Activated CD4-positive, alpha-beta T cell treated with anti-CD3 and anti-CD28 coated beads for 48 hours (primary cell): ENCODE results near the gene CACNA1C.
"Not testable (repeated sequence)": the region's sequence is repeated elsewhere in the genome, so short reads cannot be mapped to it uniquely, and the experiment has no call there.

Experiments
- DNase-seq: peaks from one replicate; pipeline ENCODE4 v3.0.0-alpha.2; 2020

Gene CACNA1C

DNA sequence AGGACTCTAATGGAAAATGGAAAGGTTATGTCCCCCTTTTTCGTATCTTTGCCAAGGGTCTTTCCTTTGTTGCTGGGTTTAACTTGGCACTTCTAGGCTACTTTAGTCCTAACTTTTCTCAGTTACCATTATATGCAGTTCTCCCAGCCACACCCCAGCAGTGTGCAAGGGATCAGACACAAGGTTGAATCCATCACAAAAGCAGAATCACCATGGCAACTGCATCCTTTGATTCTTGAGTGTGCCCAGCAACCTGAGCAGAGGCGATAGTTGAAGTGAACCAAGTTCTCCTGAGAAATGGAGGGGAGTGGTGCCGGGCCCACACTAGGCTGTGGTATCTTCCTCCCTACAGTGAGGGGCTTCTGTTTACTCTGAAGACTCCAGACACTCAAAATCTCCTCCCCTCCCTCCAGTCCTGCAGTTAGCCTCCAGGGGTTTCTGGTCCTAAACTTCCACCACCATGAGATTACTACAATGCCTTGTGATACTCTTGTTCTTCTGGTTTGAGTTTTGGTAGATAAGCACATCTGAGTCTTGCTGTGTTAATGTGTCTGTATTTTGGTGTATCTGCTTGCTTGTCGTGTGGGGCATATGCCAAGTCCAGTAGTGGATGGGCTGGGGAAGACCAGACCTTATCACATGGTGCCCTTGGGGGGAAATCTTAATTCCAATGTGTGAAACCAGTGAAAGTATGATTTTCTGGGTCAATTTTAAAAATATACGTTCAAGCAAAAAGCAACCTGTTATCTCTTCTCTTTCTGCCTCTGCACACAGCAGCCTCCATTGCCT lies 183.9 kb downstream of the CACNA1C start:
- no peak for DNase-seq

- no peak for DNase-seq
Observed at GRCh38 chr12:2238111-2238510, 185.3 kb downstream of the CACNA1C start.

DNA sequence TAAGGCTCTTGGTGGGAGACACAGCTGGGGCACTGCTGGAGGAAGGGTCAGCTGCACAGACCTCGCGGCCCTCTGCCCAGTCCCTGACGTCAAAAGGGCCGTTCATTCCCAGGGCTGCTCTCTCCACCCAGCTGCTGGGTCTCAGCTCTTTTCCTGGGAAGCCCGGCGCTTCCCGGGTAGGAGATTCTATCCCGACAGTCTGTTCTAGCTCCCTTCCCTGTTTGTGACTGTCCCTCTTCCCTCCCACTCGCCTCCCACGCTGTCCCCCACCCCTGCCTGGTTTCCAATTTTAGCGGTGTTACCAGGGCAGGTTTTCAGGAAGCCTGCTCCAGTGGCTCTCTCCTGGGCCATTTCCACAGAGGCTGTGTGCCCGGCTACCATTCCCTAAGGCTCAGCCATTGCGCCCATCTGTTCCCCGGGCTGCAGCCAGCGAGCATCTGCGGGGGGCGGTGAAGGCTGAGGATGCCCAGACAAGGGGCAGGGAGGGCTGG lies 186.6 kb downstream of the CACNA1C start:
- no peak for DNase-seq

DNA sequence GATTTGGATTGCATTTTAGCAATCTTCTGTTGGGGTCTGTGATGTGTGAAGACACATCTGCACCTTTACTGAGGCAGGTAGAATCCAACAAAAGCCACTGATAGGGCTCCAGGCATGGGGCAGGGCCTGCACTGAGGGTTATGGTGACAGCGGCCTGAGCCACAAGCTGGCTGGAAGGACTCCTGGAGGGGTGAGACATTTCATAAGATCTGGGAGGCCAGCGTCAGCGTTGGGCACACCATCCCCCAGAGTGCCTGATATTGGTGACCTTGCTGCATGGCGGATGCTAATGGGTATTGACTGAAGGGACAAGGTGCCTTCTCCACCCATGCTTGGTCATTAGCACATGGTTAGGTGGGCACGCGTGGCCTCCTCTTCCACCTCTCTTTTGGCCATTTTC lies 187.6 kb downstream of the CACNA1C start:
- no peak for DNase-seq

- DNase-seq, result no peak
Observed at GRCh38 chr12:2240984-2241383, 188.2 kb downstream of the CACNA1C start.

DNA sequence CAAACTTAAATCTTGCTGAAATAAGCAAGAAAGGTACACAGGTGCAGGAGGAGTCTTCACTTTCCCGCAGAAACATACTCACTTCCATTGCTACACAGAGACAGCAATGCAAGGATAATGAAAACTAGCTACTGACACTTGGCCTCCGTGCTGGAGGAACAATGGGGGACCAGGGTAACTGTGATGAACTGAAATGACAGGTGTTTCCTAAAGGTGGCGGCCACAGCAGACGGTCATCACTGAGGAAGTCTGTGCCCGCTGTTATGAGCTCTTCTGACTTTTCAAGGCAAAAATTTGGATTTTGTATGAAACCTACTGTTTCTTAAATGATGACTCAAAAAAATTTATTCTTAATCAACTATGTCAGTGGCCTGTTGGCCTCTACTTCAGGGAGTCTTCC lies 189.4 kb downstream of the CACNA1C start:
- DNase-seq, result no peak

- no peak for DNase-seq
Observed at GRCh38 chr12:2242816-2243215, 190.0 kb downstream of the CACNA1C start.

GRCh38 chr12:2243275-2243674 lies 190.5 kb downstream of the CACNA1C start:
- DNase-seq, result no peak

GRCh38 chr12:2244013-2244861 lies 191.4 kb downstream of the CACNA1C start:
- no peak for DNase-seq

- DNase-seq, result no peak
Observed at GRCh38 chr12:2246358-2246757, 193.6 kb downstream of the CACNA1C start.

DNA sequence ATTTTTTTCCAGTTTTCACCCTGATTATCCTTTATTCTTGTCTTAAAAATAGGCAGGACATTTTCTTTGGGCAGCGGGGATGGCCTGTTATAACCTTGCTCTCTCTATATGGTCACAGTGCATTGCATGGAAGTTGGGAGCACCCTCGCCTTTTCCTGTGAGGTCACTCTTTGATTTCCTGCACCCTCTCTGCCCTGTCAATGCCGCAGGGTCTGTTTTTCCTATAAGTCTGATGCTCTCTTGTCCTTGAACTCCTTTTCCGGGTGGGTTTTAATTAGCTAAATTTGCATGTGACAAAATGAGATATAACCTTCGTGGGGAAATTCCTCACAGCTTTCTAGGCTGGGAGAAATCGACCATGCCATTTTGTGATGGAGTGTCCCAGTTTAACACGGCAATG lies 194.3 kb downstream of the CACNA1C start:
- DNase-seq, result no peak

DNA sequence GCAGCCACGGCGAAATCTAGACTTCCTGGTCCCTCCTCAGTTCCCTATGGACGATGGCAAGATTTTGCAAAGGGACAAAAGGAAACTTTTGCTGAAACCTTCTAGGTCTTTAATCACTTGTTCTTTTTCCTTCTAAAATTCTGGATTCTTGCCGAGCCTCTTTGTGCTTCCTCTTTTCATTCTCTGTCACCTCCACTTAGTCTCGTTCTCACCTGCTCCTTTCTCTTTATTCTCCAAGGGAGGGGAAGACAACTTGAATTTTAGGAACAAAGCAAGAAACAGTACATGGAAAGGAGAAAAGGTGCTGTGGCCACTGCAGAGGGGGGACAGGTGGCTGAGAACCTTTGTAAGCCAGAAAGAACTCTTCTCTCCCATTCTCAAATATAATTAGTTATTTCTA lies 194.8 kb downstream of the CACNA1C start:
- DNase-seq, result no peak

GRCh38 chr12:2248087-2248900 lies 195.5 kb downstream of the CACNA1C start:
- DNase-seq, result no peak

DNA sequence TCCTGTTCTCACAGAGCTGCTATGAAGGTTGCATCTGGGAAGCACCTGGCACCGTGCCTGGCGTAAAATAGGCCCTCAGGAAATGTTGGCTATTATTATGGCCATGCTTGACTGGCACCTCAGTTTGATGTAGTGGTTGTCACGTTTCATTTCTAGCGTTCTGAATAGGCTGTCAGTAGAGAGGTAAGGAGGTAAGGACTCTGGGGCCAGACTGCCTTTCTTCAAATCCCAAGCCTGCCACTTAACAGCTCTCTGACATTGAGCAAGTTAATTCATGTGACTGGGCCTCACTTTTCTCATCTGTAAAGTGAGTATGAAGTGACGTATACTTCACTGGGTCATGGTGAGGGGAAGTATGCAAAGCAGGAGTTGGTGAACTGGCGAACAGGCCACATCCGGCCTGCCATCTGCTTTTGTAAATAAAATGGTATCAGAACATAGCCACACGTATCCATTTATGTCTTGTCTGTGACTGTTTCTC lies 196.2 kb downstream of the CACNA1C start:
- no peak for DNase-seq

DNA sequence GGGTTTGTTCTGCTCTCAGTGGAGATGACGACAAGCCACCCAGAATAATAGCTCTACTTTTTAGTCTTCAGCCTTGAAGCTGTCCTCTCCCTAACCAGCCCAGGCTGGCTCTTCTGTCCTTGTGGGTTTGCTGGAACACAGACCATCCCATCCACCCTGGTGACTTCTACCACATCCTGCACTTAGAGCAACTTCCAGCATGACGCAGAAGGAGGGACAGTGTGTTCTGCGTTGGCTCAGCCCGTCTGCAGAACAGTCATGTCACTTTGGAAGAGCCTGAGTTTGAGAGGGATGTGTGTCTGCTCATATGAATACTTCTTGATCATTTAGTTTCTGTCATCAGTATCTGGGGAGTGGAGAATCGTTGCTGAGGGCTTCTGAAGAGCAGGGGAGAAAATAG lies 198.0 kb downstream of the CACNA1C start:
- no peak for DNase-seq

DNA sequence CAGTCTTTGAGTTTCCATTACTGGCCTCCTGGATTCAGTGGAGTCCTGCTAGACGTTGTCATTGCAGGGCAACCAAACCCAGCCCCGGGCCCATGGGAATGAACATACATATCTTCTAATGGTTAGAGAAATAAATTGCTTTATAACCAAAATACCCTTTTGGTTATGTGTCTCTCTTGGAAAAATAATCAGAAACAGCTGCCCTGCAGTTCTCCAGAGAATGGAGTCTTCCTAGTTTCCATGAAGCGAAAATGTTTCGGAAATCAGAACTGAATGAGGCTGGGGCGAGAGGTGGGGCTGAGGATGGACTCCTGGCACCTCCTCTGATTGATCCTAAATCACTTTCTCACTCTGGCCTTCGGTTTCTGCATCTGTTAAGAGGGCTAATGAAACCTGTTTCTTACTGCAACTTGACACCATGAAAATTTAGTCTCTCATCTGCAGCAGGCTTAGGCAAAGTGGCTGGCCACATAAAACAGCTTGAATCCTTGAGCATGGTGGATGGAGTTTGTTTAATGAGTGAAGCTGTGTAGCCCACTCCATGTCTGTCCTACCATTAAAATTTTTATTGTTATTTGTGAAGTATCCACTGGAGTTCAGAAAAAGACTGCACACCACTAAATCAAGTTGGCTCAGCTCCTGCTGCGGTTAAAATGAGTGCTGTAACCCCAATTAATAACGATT lies 198.9 kb downstream of the CACNA1C start:
- no peak for DNase-seq

GRCh38 chr12:2255311-2255710 lies 202.5 kb downstream of the CACNA1C start:
- DNase-seq, result no peak

- not testable (repeated sequence) for DNase-seq
Observed at GRCh38 chr12:2255731-2256130, 202.9 kb downstream of the CACNA1C start.

DNA sequence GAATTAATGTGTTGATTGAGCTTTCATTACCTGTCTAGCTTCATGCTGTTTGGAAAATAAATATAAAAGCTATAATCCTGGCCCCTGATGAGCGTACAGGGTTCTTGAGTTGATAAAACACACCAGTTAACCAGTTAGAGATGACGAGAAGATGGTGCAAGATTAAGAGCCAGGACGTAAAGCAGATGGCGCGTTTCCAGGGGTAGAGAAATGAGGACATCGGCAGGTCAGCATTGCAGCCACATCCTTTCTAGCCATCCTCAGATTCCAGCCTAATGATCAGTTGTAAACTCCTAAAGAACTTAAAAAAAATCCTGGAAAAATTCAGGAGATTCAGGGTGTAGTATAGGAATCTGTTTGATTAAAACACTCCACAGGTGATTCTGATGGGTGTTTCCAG lies 203.7 kb downstream of the CACNA1C start:
- no peak for DNase-seq

GRCh38 chr12:2256915-2257314 lies 204.1 kb downstream of the CACNA1C start:
- DNase-seq, result no peak

- DNase-seq, result no peak
Observed at GRCh38 chr12:2258025-2258424, 205.2 kb downstream of the CACNA1C start.

DNA sequence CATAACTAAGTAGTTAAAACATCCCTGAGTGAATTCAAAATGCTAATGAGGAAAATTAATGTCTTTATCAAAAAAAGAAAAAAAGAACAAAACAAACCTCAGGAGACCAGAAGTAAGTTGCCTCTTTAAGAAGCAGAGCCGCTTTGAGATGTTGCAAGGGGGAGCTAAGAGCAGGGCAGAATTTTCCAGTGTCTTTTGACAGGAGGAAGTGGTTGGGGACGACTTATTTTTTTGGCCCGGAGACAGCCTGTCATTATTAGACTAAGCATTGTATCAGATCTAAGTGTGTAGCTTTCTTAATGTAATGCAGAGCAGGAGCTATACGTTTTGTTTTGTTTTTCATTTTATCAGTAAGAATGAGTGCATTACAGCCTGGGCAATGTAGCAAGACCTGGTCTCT lies 206.6 kb downstream of the CACNA1C start:
- no peak for DNase-seq
